Body of pancreas (tissue), 4 donors: ENCODE data around the gene ICAM5.

Experiments
- POLR2A ChIP-seq, 3 donors: fragments of 450-650 bp; IDR thresholded peaks; one replicate each; pipeline ENCODE4 v1.6.1; 2016; ENCODE audit warnings: antibody characterized with exemption in 3 of 3, mild to moderate bottlenecking in 2 of 3
- TF ChIP-seq, protein P1 (sequence below), 7 experiments: fragments of 450-650 bp in 4 of 7; fragments of 200-600 bp in 3 of 7; sonication (generic) in 3 of 7; IDR thresholded peaks; one replicate each; pipeline ENCODE4 v1.5.1; 2016 to 2019; ENCODE audit warnings: antibody characterized with exemption in 7 of 7

DNA sequence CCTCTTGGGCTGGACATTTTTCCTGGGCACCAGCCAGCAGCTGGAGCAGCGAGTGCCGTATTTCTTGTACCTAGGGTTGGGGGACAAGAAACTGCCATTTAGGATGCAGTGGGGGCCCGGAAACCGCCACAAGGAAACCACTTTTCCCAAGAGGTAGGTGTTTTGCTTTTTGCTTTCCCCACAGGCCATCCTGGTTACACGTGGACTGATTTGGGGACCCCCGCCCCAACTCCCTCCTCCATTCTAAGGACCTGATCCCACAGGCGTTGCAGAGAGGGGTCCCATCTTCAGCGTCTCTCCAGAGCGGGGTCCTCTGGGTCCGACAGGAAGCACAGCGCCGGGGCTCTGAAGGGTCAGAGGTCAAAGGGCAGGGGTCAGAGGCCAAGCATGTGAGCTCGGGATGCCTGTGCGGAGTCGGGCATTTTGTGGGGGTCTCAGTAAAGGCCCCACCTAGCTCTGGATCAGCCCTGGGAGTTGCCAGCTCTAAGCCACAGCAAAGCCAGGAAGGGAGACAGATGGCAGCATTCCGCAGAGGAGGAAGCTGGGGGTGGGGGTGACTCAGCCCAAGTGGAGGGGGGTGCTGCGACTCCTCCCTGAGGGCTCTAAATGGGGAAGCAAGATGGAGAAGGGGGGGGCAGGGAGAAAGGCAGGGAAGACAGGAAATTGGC lies 15.5 kb downstream of the ICAM5 start:
- TF ChIP-seq, protein P1, sequence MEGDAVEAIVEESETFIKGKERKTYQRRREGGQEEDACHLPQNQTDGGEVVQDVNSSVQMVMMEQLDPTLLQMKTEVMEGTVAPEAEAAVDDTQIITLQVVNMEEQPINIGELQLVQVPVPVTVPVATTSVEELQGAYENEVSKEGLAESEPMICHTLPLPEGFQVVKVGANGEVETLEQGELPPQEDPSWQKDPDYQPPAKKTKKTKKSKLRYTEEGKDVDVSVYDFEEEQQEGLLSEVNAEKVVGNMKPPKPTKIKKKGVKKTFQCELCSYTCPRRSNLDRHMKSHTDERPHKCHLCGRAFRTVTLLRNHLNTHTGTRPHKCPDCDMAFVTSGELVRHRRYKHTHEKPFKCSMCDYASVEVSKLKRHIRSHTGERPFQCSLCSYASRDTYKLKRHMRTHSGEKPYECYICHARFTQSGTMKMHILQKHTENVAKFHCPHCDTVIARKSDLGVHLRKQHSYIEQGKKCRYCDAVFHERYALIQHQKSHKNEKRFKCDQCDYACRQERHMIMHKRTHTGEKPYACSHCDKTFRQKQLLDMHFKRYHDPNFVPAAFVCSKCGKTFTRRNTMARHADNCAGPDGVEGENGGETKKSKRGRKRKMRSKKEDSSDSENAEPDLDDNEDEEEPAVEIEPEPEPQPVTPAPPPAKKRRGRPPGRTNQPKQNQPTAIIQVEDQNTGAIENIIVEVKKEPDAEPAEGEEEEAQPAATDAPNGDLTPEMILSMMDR (IDR thresholded peaks at IDR 0.05) = no peak
- no peak for TF ChIP-seq POLR2A (IDR thresholded peaks at IDR 0.05)
